Trophoblast cell (in vitro differentiated cells and primary cell): ENCODE measurements around the gene KCNIP4.

Source experiments
- DNase-seq, 2 donors: peaks; one replicate each; pipeline ENCODE4 v3.0.0-alpha.2; 2016
- H2AFZ ChIP-seq: 2 replicates; pipeline ENCODE4 v1.6.1; 2013; ENCODE audit warnings: low read length, moderate library complexity, mild to moderate bottlenecking; ENCODE audit not compliant: insufficient read depth, poor library complexity
- H2AK5ac ChIP-seq: 2 replicates; pipeline ENCODE4 v1.6.1; 2013; ENCODE audit warnings: mild to moderate bottlenecking, low read length
- H2BK120ac ChIP-seq: 2 replicates; pipeline ENCODE4 v1.6.1; 2013; ENCODE audit warnings: low read length, mild to moderate bottlenecking, moderate library complexity; ENCODE audit not compliant: insufficient read depth, poor library complexity
- H2BK12ac ChIP-seq: 2 replicates; pipeline ENCODE4 v1.6.1; 2013; ENCODE audit warnings: mild to moderate bottlenecking, low read length, moderate library complexity
- H2BK5ac ChIP-seq: 2 replicates; pipeline ENCODE4 v1.6.1; 2013; ENCODE audit warnings: low read length, low read depth, moderate library complexity, mild to moderate bottlenecking; ENCODE audit not compliant: poor library complexity
- H3K14ac ChIP-seq: 2 replicates; pipeline ENCODE4 v1.6.1; 2013; ENCODE audit warnings: mild to moderate bottlenecking, low read length
- H3K18ac ChIP-seq: 2 replicates; pipeline ENCODE4 v1.6.1; 2013; ENCODE audit warnings: mild to moderate bottlenecking, low read length
- H3K23ac ChIP-seq: 2 replicates; pipeline ENCODE4 v1.6.1; 2013; ENCODE audit warnings: low read length
- H3K27ac ChIP-seq: 2 replicates; pipeline ENCODE4 v1.5.1; 2013; ENCODE audit warnings: low read depth, mild to moderate bottlenecking, inconsistent platforms, low read length, moderate library complexity
- H3K27me3 ChIP-seq: 2 replicates; pipeline ENCODE4 v1.6.1; 2013; ENCODE audit warnings: inconsistent platforms, mild to moderate bottlenecking, low read length, moderate library complexity; ENCODE audit not compliant: insufficient read depth
- H3K36me3 ChIP-seq, 2 experiments: 1 replicate in 1 of 2; 2 replicates in 1 of 2; pipeline ENCODE4 v1.6.1; 2013; ENCODE audit warnings: low read length in 2 of 2, mild to moderate bottlenecking in 2 of 2, moderate library complexity in 1 of 2; ENCODE audit not compliant: insufficient read depth in 2 of 2, control insufficient read depth in 1 of 2
- H3K4ac ChIP-seq: 2 replicates; pipeline ENCODE4 v1.6.1; 2013; ENCODE audit warnings: low read depth, mild to moderate bottlenecking, low read length, moderate library complexity
- H3K4me1 ChIP-seq, 2 experiments: 1 replicate in 1 of 2; 2 replicates in 1 of 2; pipeline ENCODE4 v1.6.1; 2013; ENCODE audit warnings: low read length in 2 of 2, mild to moderate bottlenecking in 2 of 2, moderate library complexity in 1 of 2; ENCODE audit not compliant: insufficient read depth in 2 of 2, control insufficient read depth in 1 of 2
- H3K4me2 ChIP-seq: 2 replicates; pipeline ENCODE4 v1.6.1; 2013; ENCODE audit warnings: inconsistent platforms, mild to moderate bottlenecking, low read length, moderate library complexity
- H3K4me3 ChIP-seq: 2 replicates; pipeline ENCODE4 v1.5.1; 2013; ENCODE audit warnings: mild to moderate bottlenecking, low read depth, low read length, inconsistent platforms
- H3K79me1 ChIP-seq: one replicate; pipeline ENCODE4 v1.6.1; 2013; ENCODE audit warnings: low read length
- H3K79me2 ChIP-seq: 2 replicates; pipeline ENCODE4 v1.6.1; 2013; ENCODE audit warnings: low read length, mild to moderate bottlenecking; ENCODE audit not compliant: control insufficient read depth, insufficient read depth, poor library complexity
- H3K9ac ChIP-seq: 2 replicates; pipeline ENCODE4 v1.6.1; 2013; ENCODE audit warnings: mild to moderate bottlenecking, low read length
- H3K9me3 ChIP-seq: 2 replicates; pipeline ENCODE4 v1.6.1; 2013; ENCODE audit warnings: low read depth, mild to moderate bottlenecking, control low read depth, inconsistent platforms, low read length; ENCODE audit not compliant: insufficient read depth
- H4K12ac ChIP-seq: 2 replicates; pipeline ENCODE4 v1.6.1; 2013; ENCODE audit warnings: low read depth, mild to moderate bottlenecking, low read length, moderate library complexity
- H4K8ac ChIP-seq: 2 replicates; pipeline ENCODE4 v1.6.1; 2013; ENCODE audit warnings: low read depth, mild to moderate bottlenecking, low read length, moderate library complexity
- H4K91ac ChIP-seq: one replicate; pipeline ENCODE4 v1.6.1; 2013; ENCODE audit warnings: low read depth, mild to moderate bottlenecking, low read length, moderate library complexity
- WGBS: extraction: QIAGEN DNeasy Blood & Tissue Kit; methylation state at CpG from one replicate; pipeline ENCODE4 v1.1.7; 2013; ENCODE audit warnings: missing lambda C conversion rate; ENCODE audit not compliant: insufficient read length, insufficient coverage; ENCODE audit errors: extremely low coverage; 5-methylcytosine and 5-hydroxymethylcytosine counted together

The KCNIP4 gene

DNA sequence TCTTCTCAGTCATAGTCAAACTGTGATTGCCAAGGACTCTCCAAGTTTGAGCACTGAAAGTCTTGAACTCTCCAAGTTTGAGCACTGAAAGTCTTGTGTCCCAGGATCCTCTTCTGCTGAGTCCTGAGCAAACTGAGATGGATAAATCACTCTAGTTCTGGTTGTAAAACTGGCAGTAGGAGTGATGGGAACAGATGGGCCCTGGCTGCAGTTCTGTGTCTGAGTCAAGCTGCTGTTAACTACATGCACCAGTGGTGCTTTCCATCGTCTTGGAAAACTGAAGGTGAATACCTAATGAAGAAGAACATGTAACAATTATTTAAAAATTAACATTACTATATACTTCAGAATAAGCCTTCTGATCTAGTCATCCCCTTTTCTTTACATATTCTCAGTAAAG, 27.6 kb upstream of the KCNIP4 start:
- Histone ChIP-seq H2BK120ac (no peak overlapping the region), H2AFZ (no peak overlapping the region), H2AK5ac (no peak overlapping the region), H2BK12ac (no peak overlapping the region), H3K36me3 (no peaks in the 10 kb centered on the region), H3K14ac (no peak overlapping the region), H3K4me1 (no peaks in the 10 kb centered on the region), H3K4me3 (no peak overlapping the region), H3K27me3 (no peaks in the 10 kb centered on the region), H4K12ac (no peak overlapping the region), H3K9ac (no peak overlapping the region), H4K8ac (no peak overlapping the region), H3K4me2 (no peak overlapping the region), H3K79me2 (no peaks in the 10 kb centered on the region), H3K27ac (no peak overlapping the region), H4K91ac (no peak overlapping the region), H3K18ac (no peak overlapping the region), H3K79me1 (no peaks in the 10 kb centered on the region), H2BK5ac (no peak overlapping the region), H3K9me3 (no peaks in the 10 kb centered on the region), H3K23ac (no peak overlapping the region), H3K4ac (no peak overlapping the region)
- no CpG with 5 or more reads among the region's 1 CpG for WGBS
- no peak for DNase-seq

DNA sequence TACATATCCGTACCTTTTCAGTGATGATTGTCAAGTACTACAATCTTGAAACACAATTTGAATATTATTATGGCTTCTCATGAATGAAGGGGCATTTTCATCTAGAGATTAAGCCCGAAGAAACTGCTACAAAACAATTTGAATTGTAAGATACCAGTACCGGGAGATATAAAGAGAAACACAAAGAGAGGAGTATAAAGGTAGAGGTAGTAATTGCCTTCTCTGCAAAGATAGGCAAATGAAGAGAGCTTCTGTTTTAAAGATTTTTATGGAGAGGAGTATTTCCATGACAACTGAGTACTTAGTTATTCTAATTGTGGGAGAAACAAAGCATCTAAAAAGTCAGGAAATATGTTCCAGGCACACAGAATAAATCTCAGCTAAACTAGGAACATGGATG, 25.3 kb upstream of the KCNIP4 start:
- no peak overlapping the region for H3K4me2 ChIP-seq
- no peak overlapping the region for H3K4me3 ChIP-seq
- no peak overlapping the region for H3K27ac ChIP-seq
- H4K91ac ChIP-seq: no peak overlapping the region
- H2BK5ac ChIP-seq: no peak overlapping the region
- H3K14ac ChIP-seq: no peak overlapping the region
- no peak for DNase-seq
- no peak overlapping the region for H2AFZ ChIP-seq
- no CpG with 5 or more reads among the region's 3 CpGs for WGBS
- H4K12ac ChIP-seq: no peak overlapping the region
- H3K27me3 ChIP-seq: no peaks in the 10 kb centered on the region
- no peaks in the 10 kb centered on the region for H3K4me1 ChIP-seq
- H3K23ac ChIP-seq: no peak overlapping the region
- H2AK5ac ChIP-seq: no peak overlapping the region
- no peak overlapping the region for H3K4ac ChIP-seq
- H3K9me3 ChIP-seq: no peaks in the 10 kb centered on the region
- H3K79me1 ChIP-seq: no peaks in the 10 kb centered on the region
- no peak overlapping the region for H2BK12ac ChIP-seq
- H4K8ac ChIP-seq: no peak overlapping the region
- no peak overlapping the region for H3K9ac ChIP-seq
- H3K79me2 ChIP-seq: no peaks in the 10 kb centered on the region
- H2BK120ac ChIP-seq: no peak overlapping the region
- H3K36me3 ChIP-seq: no peaks in the 10 kb centered on the region
- no peak overlapping the region for H3K18ac ChIP-seq

DNA sequence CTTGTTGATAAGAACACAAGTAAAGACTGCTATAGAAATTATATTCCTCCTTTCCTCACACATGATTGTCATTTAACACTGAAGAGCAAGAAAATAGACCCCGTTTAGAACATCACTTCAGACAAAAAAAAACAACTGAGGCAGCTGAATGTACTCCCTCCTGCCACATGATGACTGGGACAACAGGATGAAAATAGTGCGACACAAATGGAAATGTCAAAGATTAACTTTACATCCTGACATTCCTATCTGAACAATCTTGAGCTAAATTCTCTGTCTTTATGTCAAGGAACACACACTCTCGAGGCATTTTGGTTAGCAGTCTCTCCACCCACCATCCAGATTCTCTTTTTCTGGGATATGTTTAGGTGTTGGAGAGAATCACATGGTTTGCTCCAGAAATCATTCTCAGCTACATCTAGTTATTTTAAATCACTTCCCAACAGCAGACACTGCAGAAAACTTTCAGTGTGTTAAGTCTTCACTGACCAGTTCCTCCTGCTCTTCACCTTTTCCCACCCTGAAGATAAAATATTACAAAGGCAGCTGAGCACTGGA, 16.3 kb upstream of the KCNIP4 start:
- Histone ChIP-seq H2AK5ac (no peak overlapping the region), H3K27me3 (no peaks in the 10 kb centered on the region), H2BK5ac (no peak overlapping the region), H3K4me3 (no peak overlapping the region), H2BK12ac (no peak overlapping the region), H4K91ac (no peak overlapping the region), H3K27ac (no peak overlapping the region), H3K79me2 (no peaks in the 10 kb centered on the region), H3K4ac (no peak overlapping the region), H2AFZ (no peak overlapping the region), H3K9ac (no peak overlapping the region), H3K14ac (no peak overlapping the region), H3K79me1 (no peaks in the 10 kb centered on the region), H3K9me3 (no peaks in the 10 kb centered on the region), H4K8ac (no peak overlapping the region), H4K12ac (no peak overlapping the region), H3K4me1 (no peaks in the 10 kb centered on the region), H3K36me3 (no peaks in the 10 kb centered on the region), H3K18ac (no peak overlapping the region), H2BK120ac (no peak overlapping the region), H3K23ac (no peak overlapping the region), H3K4me2 (no peak overlapping the region)
- no peak for DNase-seq
- no CpG with 5 or more reads among the region's 3 CpGs for WGBS

DNA sequence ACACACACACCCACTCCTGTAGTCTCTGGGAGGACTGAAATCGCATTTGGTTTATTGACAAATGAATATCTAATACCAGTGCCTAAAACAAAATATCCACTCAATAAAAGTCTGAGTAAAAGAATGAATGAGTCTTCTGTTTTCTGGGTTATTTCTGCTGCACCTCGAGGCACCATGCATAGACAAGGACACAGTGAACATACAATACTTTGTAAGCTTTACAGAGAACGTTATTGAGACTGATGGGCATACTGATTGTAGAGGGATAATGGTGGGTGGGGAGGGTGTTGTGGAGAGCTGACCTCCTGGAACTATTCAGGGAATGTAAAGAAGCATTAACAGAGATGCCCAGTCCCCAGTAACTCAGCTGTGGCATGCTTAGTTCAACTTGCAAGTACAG, 14.1 kb upstream of the KCNIP4 start:
- no peak overlapping the region for H3K27ac ChIP-seq
- no peak overlapping the region for H4K91ac ChIP-seq
- H3K9ac ChIP-seq: no peak overlapping the region
- no peaks in the 10 kb centered on the region for H3K36me3 ChIP-seq
- WGBS: no CpG with 5 or more reads among the region's 3 CpGs
- H2BK12ac ChIP-seq: no peak overlapping the region
- no peaks in the 10 kb centered on the region for H3K79me1 ChIP-seq
- H2AFZ ChIP-seq: no peak overlapping the region
- no peak overlapping the region for H4K12ac ChIP-seq
- no peak overlapping the region for H4K8ac ChIP-seq
- H2BK5ac ChIP-seq: no peak overlapping the region
- no peaks in the 10 kb centered on the region for H3K79me2 ChIP-seq
- no peaks in the 10 kb centered on the region for H3K4me1 ChIP-seq
- H2AK5ac ChIP-seq: no peak overlapping the region
- H3K23ac ChIP-seq: no peak overlapping the region
- no peak overlapping the region for H3K4me3 ChIP-seq
- no peak overlapping the region for H3K18ac ChIP-seq
- no peak for DNase-seq
- no peak overlapping the region for H2BK120ac ChIP-seq
- H3K27me3 ChIP-seq: no peaks in the 10 kb centered on the region
- no peaks in the 10 kb centered on the region for H3K9me3 ChIP-seq
- H3K4me2 ChIP-seq: no peak overlapping the region
- no peak overlapping the region for H3K4ac ChIP-seq
- no peak overlapping the region for H3K14ac ChIP-seq
